Esophagus muscularis mucosa (tissue), 4 donors: Measurements from ENCODE around the gene LARGE1. TPM values are rescaled to one million over a fixed set of nuclear protein-coding genes. Genes with fewer than 3 reads are reported as not detected.

ENCODE experiments used
- DNase-seq: peaks from one replicate; pipeline ENCODE4 v3.0.0-alpha.2; 2017; ENCODE audit errors: extremely low spot score
- H3K27ac ChIP-seq, 4 donors: fragments of 200-600 bp; sonication (generic); replicated peaks in 1 of 4; 1 replicate in 3 of 4; 2 replicates in 1 of 4; pipeline ENCODE4 v1.5.1; 2016 to 2019; ENCODE audit warnings: mild to moderate bottlenecking in 1 of 4
- H3K27me3 ChIP-seq, 4 donors: fragments of 200-600 bp; sonication (generic); one replicate each; pipeline versions ENCODE4 v1.5.1 to v1.6.0; 2016 to 2019
- H3K36me3 ChIP-seq, 4 donors: fragments of 200-600 bp; sonication (generic); one replicate each; pipeline ENCODE4 v1.5.1; 2016 to 2019
- H3K4me1 ChIP-seq, 4 donors: fragments of 200-600 bp; sonication (generic); one replicate each; pipeline ENCODE4 v1.5.1; 2016 to 2019
- H3K4me3 ChIP-seq, 4 donors: fragments of 200-600 bp; sonication (generic); 1 replicate in 2 of 4; 2 replicates in 2 of 4; pipeline ENCODE4 v1.5.1; 2016 to 2019; ENCODE audit warnings: mild to moderate bottlenecking in 4 of 4, moderate library complexity in 1 of 4
- H3K9me3 ChIP-seq, 4 donors: fragments of 200-600 bp; sonication (generic); 1 replicate in 3 of 4; 2 replicates in 1 of 4; pipeline ENCODE4 v1.5.1; 2016 to 2019
- EP300 ChIP-seq: sonication (generic); formaldehyde crosslinking; IDR thresholded peaks from one replicate; pipeline ENCODE4 v1.6.1; 2017; ENCODE audit warnings: antibody characterized with exemption
- POLR2A ChIP-seq: fragments of 450-650 bp; IDR thresholded peaks from one replicate; pipeline ENCODE4 v1.6.1; 2017; ENCODE audit warnings: antibody characterized with exemption, moderate library complexity, mild to moderate bottlenecking, low read depth
- POLR2AphosphoS5 ChIP-seq, 2 donors: sonication (generic); formaldehyde crosslinking; IDR thresholded peaks; one replicate each; pipeline ENCODE4 v1.6.1; 2017; ENCODE audit warnings: antibody characterized with exemption in 2 of 2
- WGBS: methylation state at CpG from one replicate; pipeline ENCODE4 v1.1.5; 2018; 5-methylcytosine and 5-hydroxymethylcytosine counted together
- intact Hi-C: fragments of 100-400 bp; cut with DNase I; formaldehyde crosslinking; loops from one replicate; pipeline ENCODE4 v1.15.1; 2023
- total RNA-seq, 4 donors: library from RNA; depleted of rRNA; stranded (reverse); fragments of >200 nt; gene quantifications; one replicate each; pipeline versions ENCODE4 v1.1.0 to v1.2.1, GENCODE V29; 2016
- TF ChIP-seq, protein P1 (sequence below), 3 experiments: fragments of 200-600 bp in 2 of 3; fragments of 450-650 bp in 1 of 3; sonication (generic) in 2 of 3; IDR thresholded peaks; one replicate each; pipeline ENCODE4 v1.5.1; 2017 to 2019; ENCODE audit warnings: antibody characterized with exemption in 3 of 3, mild to moderate bottlenecking in 2 of 3, moderate library complexity in 1 of 3

Gene LARGE1
- total RNA-seq, 4 donors from 2014 or later, result 29.9 to 48.4 (median 32.4) TPM

DNA sequence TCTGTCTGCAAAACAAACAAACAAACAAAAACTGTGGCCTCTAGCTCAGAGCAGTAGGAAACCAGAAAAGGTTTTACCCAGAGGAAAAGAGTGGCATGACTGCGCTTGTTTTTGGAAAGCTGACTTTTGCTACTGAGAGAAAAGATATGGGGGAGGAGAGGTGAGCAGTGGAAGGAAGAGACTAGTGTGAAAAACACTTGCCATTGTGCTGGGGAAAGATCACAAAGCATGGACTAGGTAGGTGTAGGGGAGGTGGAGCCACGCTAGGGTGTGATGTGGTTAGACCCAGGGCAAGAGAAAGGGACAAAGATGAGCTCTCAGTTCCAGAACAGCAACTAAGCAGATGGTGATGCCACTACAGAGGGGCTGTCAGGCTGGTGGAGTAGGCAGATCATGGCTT, 319.2 kb downstream of the LARGE1 start:
- TF ChIP-seq, protein P1, sequence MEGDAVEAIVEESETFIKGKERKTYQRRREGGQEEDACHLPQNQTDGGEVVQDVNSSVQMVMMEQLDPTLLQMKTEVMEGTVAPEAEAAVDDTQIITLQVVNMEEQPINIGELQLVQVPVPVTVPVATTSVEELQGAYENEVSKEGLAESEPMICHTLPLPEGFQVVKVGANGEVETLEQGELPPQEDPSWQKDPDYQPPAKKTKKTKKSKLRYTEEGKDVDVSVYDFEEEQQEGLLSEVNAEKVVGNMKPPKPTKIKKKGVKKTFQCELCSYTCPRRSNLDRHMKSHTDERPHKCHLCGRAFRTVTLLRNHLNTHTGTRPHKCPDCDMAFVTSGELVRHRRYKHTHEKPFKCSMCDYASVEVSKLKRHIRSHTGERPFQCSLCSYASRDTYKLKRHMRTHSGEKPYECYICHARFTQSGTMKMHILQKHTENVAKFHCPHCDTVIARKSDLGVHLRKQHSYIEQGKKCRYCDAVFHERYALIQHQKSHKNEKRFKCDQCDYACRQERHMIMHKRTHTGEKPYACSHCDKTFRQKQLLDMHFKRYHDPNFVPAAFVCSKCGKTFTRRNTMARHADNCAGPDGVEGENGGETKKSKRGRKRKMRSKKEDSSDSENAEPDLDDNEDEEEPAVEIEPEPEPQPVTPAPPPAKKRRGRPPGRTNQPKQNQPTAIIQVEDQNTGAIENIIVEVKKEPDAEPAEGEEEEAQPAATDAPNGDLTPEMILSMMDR (IDR thresholded peaks at IDR 0.05), result no peak
- Histone ChIP-seq H3K4me3 (no peak overlapping the region), H3K9me3 (no peaks in the 10 kb centered on the region), H3K27ac (no peak overlapping the region), H3K36me3 (peaks cover 0 to 28% (median 3%) of the 10 kb centered on the region in 4 donors), H3K27me3 (no peaks in the 10 kb centered on the region), H3K4me1 (peaks cover 0 to 12% (median 0%) of the 10 kb centered on the region in 4 donors)
- WGBS, result 93% methylated on average over 2 of the region's 2 CpGs
- no peak for DNase-seq
- intact Hi-C loops, result no loop called here

DNA sequence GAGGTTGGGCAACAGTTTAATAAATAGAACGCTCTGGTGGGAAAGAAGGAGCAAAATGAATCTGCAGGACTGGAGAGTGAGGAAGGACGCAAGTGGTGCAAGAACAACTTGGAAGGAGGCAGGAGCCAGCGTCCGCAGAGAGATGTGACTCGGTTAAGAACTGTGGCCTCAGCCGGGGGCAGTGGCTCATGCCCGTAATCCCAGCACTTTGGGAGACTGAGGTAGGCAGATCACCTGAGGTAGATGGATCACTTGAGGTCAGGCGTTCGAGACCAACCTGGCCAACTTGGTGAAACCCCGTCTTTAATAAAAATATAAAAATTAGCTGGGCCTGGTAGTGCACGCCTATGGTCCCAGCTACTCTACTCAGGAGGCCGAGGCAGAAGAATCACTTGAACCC, 319.7 kb downstream of the LARGE1 start:
- H3K4me1 ChIP-seq, result peaks cover 0 to 12% (median 0%) of the 10 kb centered on the region in 4 donors
- H3K4me3 ChIP-seq, result no peak overlapping the region
- TF ChIP-seq EP300 (no peak), POLR2A (no peak), POLR2AphosphoS5 (IDR thresholded peaks at IDR 0.05) (no peak)
- TF ChIP-seq, protein P1 (IDR thresholded peaks at IDR 0.05), result no peak
- no peak for DNase-seq
- WGBS, result 93% methylated on average over 12 of the region's 12 CpGs
- H3K9me3 ChIP-seq, result no peaks in the 10 kb centered on the region
- intact Hi-C loops, result no loop called here
- peaks cover 0 to 28% (median 3%) of the 10 kb centered on the region in 4 donors for H3K36me3 ChIP-seq
- no peaks in the 10 kb centered on the region for H3K27me3 ChIP-seq
- H3K27ac ChIP-seq, result no peak overlapping the region

DNA sequence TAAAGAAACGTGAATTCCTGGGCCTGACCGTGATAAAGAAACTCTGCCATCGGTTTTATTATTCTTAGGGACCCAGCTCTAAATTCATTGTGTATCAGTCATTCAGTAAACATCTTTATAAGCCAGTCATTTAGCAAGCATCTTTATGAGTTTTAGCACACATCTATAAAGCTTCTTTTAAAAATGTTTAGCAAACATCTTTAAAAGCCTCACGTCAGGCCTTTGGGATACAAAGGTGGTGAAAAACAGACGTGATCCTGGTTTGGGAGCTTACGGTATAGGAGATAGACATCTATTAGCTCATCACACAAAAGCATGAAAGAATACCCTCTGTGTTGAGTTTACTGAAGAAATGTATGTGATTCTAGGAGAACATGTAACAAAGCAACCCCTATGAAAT, 320.2 kb downstream of the LARGE1 start:
- WGBS, result 92% methylated on average over 6 of the region's 6 CpGs
- Histone ChIP-seq H3K9me3 (no peaks in the 10 kb centered on the region), H3K27ac (no peak overlapping the region), H3K36me3 (peaks cover 0 to 28% (median 3%) of the 10 kb centered on the region in 4 donors), H3K27me3 (no peaks in the 10 kb centered on the region), H3K4me3 (no peak overlapping the region), H3K4me1 (peaks cover 0 to 8% (median 0%) of the 10 kb centered on the region in 4 donors)
- DNase-seq, result no peak
- intact Hi-C loops, result no loop called here
- TF ChIP-seq, protein P1 (IDR thresholded peaks at IDR 0.05), result no peak

DNA sequence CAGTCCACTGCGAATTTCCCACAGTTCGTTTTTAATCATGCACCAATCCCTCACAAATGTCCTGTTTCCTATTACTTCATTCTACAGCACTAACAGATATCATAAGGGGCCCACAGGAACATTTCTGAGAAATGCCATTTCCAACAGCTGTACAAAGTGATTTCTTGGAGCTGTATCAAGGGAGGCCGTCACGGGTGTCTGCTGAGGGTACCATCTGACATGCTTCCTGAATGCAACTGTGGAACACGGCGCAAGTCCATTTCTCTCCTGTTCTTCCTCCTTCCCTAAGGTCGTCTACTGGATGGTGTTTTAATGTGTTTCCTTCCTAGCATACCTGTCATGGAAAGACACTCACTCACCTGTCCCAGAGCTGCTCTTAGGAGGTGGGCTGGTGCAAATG, 320.7 kb downstream of the LARGE1 start:
- no peak for DNase-seq
- TF ChIP-seq POLR2A (no peak), POLR2AphosphoS5 (IDR thresholded peaks at IDR 0.05) (no peak), EP300 (no peak)
- TF ChIP-seq, protein P1 (IDR thresholded peaks at IDR 0.05), result no peak
- Histone ChIP-seq H3K4me1 (peaks cover 0 to 6% (median 0%) of the 10 kb centered on the region in 4 donors), H3K27ac (no peak overlapping the region), H3K27me3 (no peaks in the 10 kb centered on the region), H3K4me3 (no peak overlapping the region), H3K9me3 (no peaks in the 10 kb centered on the region), H3K36me3 (peaks cover 0 to 28% (median 3%) of the 10 kb centered on the region in 4 donors)
- intact Hi-C loops, result no loop called here
- 85% methylated on average over 7 of the region's 7 CpGs for WGBS

DNA sequence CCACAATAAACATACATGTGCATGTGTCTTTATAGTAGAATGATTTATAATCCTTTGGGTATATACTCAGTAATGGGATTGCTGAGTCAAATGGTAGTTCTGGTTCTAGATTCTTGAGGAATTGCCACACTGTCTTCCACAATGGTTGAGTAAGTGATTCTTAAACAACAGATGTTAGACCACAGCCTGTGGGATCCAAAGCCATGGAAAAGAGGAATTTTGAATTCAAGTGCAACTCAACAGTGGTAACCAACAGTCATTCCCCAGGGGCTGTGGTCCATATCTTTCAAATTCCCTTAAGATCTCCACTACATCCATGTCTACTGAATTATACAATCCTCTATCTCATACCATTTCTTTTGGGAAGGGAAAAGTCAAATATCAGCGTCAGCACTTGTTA, 321.5 kb downstream of the LARGE1 start:
- H3K4me3 ChIP-seq, result no peak overlapping the region
- H3K27ac ChIP-seq, result no peak overlapping the region
- no peak for TF ChIP-seq POLR2AphosphoS5 (IDR thresholded peaks at IDR 0.05)
- TF ChIP-seq, protein P1 (IDR thresholded peaks at IDR 0.05), result no peak
- TF ChIP-seq EP300, result no peak
- no peak for TF ChIP-seq POLR2A
- intact Hi-C loops, result no loop called here
- H3K36me3 ChIP-seq, result peaks cover 0 to 20% (median 0%) of the 10 kb centered on the region in 4 donors
- H3K9me3 ChIP-seq, result no peaks in the 10 kb centered on the region
- H3K4me1 ChIP-seq, result peaks cover 0 to 6% (median 0%) of the 10 kb centered on the region in 4 donors
- no peak for DNase-seq
- no peaks in the 10 kb centered on the region for H3K27me3 ChIP-seq
- 100% methylated on average over 1 of the region's 1 CpG for WGBS
